H9 (cell line): ENCODE results near the gene ANKRD17. TPM values are rescaled to one million over a fixed set of nuclear protein-coding genes. Genes with fewer than 3 reads are reported as not detected.

Source experiments
- DNase-seq: peaks from one replicate; pipeline ENCODE4 v3.0.0-alpha.2; 2017
- H2AFZ ChIP-seq: one replicate; pipeline ENCODE4 v1.6.1; 2013; ENCODE audit warnings: mild to moderate bottlenecking, low read length, control low read depth, moderate library complexity
- H2AK5ac ChIP-seq: 2 replicates; pipeline ENCODE4 v1.6.1; 2013; ENCODE audit warnings: low read length, control low read depth, mixed read lengths; ENCODE audit not compliant: insufficient read length
- H2BK120ac ChIP-seq: one replicate; pipeline ENCODE4 v1.6.1; 2013; ENCODE audit warnings: low read depth, mild to moderate bottlenecking, low read length, control low read depth, inconsistent platforms; ENCODE audit not compliant: poor library complexity, severe bottlenecking
- H2BK12ac ChIP-seq: 2 replicates; pipeline ENCODE4 v1.6.1; 2013; ENCODE audit warnings: low read length, control low read depth, mixed read lengths, low read depth; ENCODE audit not compliant: insufficient read length
- H2BK15ac ChIP-seq: 2 replicates; pipeline ENCODE4 v1.6.1; 2013; ENCODE audit warnings: low read depth, low read length, control low read depth
- H2BK20ac ChIP-seq: one replicate; pipeline ENCODE4 v1.6.1; 2013; ENCODE audit warnings: low read depth, mild to moderate bottlenecking, low read length, control low read depth, inconsistent platforms; ENCODE audit not compliant: poor library complexity, severe bottlenecking
- H2BK5ac ChIP-seq: 2 replicates; pipeline ENCODE4 v1.6.1; 2013; ENCODE audit warnings: low read length, control low read depth, mixed read lengths; ENCODE audit not compliant: insufficient read length
- H3K14ac ChIP-seq: 2 replicates; pipeline ENCODE4 v1.6.1; 2013; ENCODE audit warnings: low read length, control low read depth; ENCODE audit not compliant: insufficient read depth
- H3K18ac ChIP-seq: 2 replicates; pipeline ENCODE4 v1.6.1; 2013; ENCODE audit warnings: low read depth, mild to moderate bottlenecking, mixed read lengths, low read length, control low read depth; ENCODE audit not compliant: insufficient read length
- H3K23ac ChIP-seq: 2 replicates; pipeline ENCODE4 v1.6.1; 2013; ENCODE audit warnings: low read length, control low read depth, mixed read lengths, low read depth; ENCODE audit not compliant: insufficient read length
- H3K23me2 ChIP-seq: 2 replicates; pipeline ENCODE4 v1.6.1; 2013; ENCODE audit warnings: low read depth, mild to moderate bottlenecking, mixed read lengths, low read length, control low read depth; ENCODE audit not compliant: insufficient read length, poor library complexity, severe bottlenecking
- H3K27ac ChIP-seq: 2 replicates; pipeline ENCODE4 v1.5.1; 2013; ENCODE audit warnings: low read length, control low read depth, mixed read lengths, low read depth; ENCODE audit not compliant: insufficient read length
- H3K27me3 ChIP-seq: 2 replicates; pipeline ENCODE4 v1.6.1; 2013; ENCODE audit warnings: low read length, control low read depth, inconsistent platforms; ENCODE audit not compliant: insufficient read depth
- H3K4ac ChIP-seq: 2 replicates; pipeline ENCODE4 v1.6.1; 2013; ENCODE audit warnings: low read depth, mild to moderate bottlenecking, control low read depth, inconsistent platforms, low read length, moderate library complexity
- H3K4me1 ChIP-seq: 2 replicates; pipeline ENCODE4 v1.6.1; 2013; ENCODE audit warnings: low read length, control low read depth, inconsistent platforms; ENCODE audit not compliant: insufficient read depth
- H3K4me2 ChIP-seq: 2 replicates; pipeline ENCODE4 v1.6.1; 2013; ENCODE audit warnings: low read length, control low read depth, mixed read lengths; ENCODE audit not compliant: insufficient read length, insufficient read depth
- H3K56ac ChIP-seq: 2 replicates; pipeline ENCODE4 v1.6.1; 2013; ENCODE audit warnings: low read depth, mild to moderate bottlenecking, mixed read lengths, low read length, control low read depth; ENCODE audit not compliant: insufficient read length
- H3K79me1 ChIP-seq: 2 replicates; pipeline ENCODE4 v1.6.1; 2013; ENCODE audit warnings: low read depth, mild to moderate bottlenecking, moderate library complexity, low read length, control low read depth, inconsistent platforms; ENCODE audit not compliant: insufficient read depth, poor library complexity, severe bottlenecking
- H3K79me2 ChIP-seq: 2 replicates; pipeline ENCODE4 v1.6.1; 2013; ENCODE audit warnings: low read length, control low read depth, inconsistent platforms; ENCODE audit not compliant: insufficient read depth
- H3K9ac ChIP-seq: 2 replicates; pipeline ENCODE4 v1.6.1; 2013; ENCODE audit warnings: low read length, control low read depth, mixed read lengths; ENCODE audit not compliant: insufficient read length; ENCODE audit errors: extremely low read depth
- H3K9me3 ChIP-seq: one replicate; pipeline ENCODE4 v1.6.1; 2013; ENCODE audit warnings: low read depth, low read length, inconsistent platforms; ENCODE audit not compliant: control insufficient read depth
- H3T11ph ChIP-seq: one replicate; pipeline ENCODE4 v1.6.1; 2013; ENCODE audit warnings: mild to moderate bottlenecking, low read length, control low read depth, inconsistent platforms
- H4K20me1 ChIP-seq: one replicate; pipeline ENCODE4 v1.6.1; 2013; ENCODE audit not compliant: control insufficient read depth, insufficient read length, insufficient read depth
- H4K5ac ChIP-seq: 2 replicates; pipeline ENCODE4 v1.6.1; 2013; ENCODE audit warnings: low read depth, mild to moderate bottlenecking, mixed read lengths, low read length, control low read depth; ENCODE audit not compliant: insufficient read length
- H4K8ac ChIP-seq: replicated peaks from 2 replicates; pipeline ENCODE4 v1.6.1; 2013; ENCODE audit warnings: low read length, control low read depth, mixed read lengths, low read depth; ENCODE audit not compliant: insufficient read length
- H4K91ac ChIP-seq: 2 replicates; pipeline ENCODE4 v1.6.1; 2013; ENCODE audit warnings: low read depth, mild to moderate bottlenecking, moderate library complexity, mixed read lengths, low read length, control low read depth; ENCODE audit not compliant: insufficient read length
- H3K27ac Mint-ChIP-seq, 3 experiments: 2 replicates in 2 of 3; 3 replicates in 1 of 3; pipeline ENCODE4 v1.8.0; 2020 to 2021; ENCODE audit warnings: mixed read lengths in 3 of 3, mild to moderate bottlenecking in 1 of 3, moderate library complexity in 1 of 3
- H3K27me3 Mint-ChIP-seq: 2 replicates; pipeline ENCODE4 v1.8.0; 2021; ENCODE audit warnings: low read depth, mild to moderate bottlenecking, moderate library complexity, mixed read lengths
- H3K36me3 Mint-ChIP-seq, 3 experiments: 2 replicates in 2 of 3; 3 replicates in 1 of 3; pipeline ENCODE4 v1.8.0; 2020 to 2021; ENCODE audit warnings: low read depth in 3 of 3, mixed read lengths in 3 of 3; ENCODE audit not compliant: insufficient read depth in 1 of 3
- H3K4me1 Mint-ChIP-seq, 2 experiments: 2 replicates each; pipeline ENCODE4 v1.8.0; 2020; ENCODE audit warnings: mixed read lengths in 2 of 2
- H3K4me3 Mint-ChIP-seq, 2 experiments: 2 replicates in 1 of 2; 3 replicates in 1 of 2; pipeline ENCODE4 v1.8.0; 2020 to 2021; ENCODE audit warnings: mild to moderate bottlenecking in 2 of 2, mixed read lengths in 2 of 2, moderate library complexity in 1 of 2
- H3K9me3 Mint-ChIP-seq, 2 experiments: 2 replicates in 1 of 2; 3 replicates in 1 of 2; pipeline ENCODE4 v1.8.0; 2020; ENCODE audit warnings: mild to moderate bottlenecking in 2 of 2, mixed read lengths in 2 of 2, moderate library complexity in 1 of 2
- WGBS: extraction: QIAGEN DNeasy Blood & Tissue Kit; methylation state at CpG from one replicate; pipeline ENCODE4 v1.1.7; 2013; ENCODE audit warnings: missing lambda C conversion rate, low lambda C conversion rate, mixed read lengths; ENCODE audit not compliant: insufficient read length; ENCODE audit errors: extremely low coverage; 5-methylcytosine and 5-hydroxymethylcytosine counted together
- total RNA-seq: library from RNA; stranded (reverse); gene quantifications from 2 replicates; pipeline ENCODE4 v1.2.1, GENCODE V29; 2021
- TF ChIP-seq, protein P1 (sequence below): fragments of 200-600 bp; sonication (generic); conservative IDR thresholded peaks from 3 replicates; pipeline ENCODE4 v1.8.0; 2021; ENCODE audit warnings: antibody characterized with exemption, mild to moderate bottlenecking

Gene ANKRD17
- total RNA-seq, 1 experiment from 2014 or later: 82.4 TPM

DNA sequence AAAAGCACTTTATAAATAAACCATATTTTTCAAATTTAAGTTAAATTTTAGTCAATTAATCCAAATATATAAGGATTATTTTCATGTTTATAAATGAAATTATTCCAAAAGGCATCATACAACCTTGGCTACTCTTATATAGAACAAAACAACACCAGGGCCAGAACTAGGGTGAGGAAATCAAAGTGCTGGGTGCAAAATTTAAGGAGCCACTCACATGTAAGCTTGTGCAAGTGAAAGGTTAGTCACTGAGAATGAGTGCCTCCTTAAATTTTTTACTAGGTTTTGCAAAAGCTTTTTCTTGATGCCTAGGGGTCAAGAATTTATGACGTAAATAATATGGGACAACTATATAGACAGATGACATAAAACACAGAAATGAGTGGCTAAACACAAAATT is 105.7 kb downstream of the ANKRD17 start:
- no peak for DNase-seq
- no peaks in the 10 kb centered on the region for H3K23me2 ChIP-seq
- no peaks in the 10 kb centered on the region for H3K4me1 ChIP-seq
- no peaks in the 10 kb centered on the region for H3K27me3 ChIP-seq
- no peak overlapping the region for H2BK120ac ChIP-seq
- H3K27ac Mint-ChIP-seq: no peak overlapping the region
- H3K4me1 Mint-ChIP-seq: peaks cover 0 to 4% of the 10 kb centered on the region in 2 experiments; a peak in 1 of 4 replicates
- H2AK5ac ChIP-seq: no peak overlapping the region
- no peak overlapping the region for H2BK15ac ChIP-seq
- no peak overlapping the region for H2BK5ac ChIP-seq
- H4K8ac ChIP-seq: no peak overlapping the region
- WGBS: no CpG with 5 or more reads among the region's 1 CpG
- H4K20me1 ChIP-seq: no peaks in the 10 kb centered on the region
- no peak overlapping the region for H3K23ac ChIP-seq
- no peak overlapping the region for H2BK20ac ChIP-seq
- no peak overlapping the region for H3K4me3 Mint-ChIP-seq
- H3K4me2 ChIP-seq: no peak overlapping the region
- H2AFZ ChIP-seq: no peak overlapping the region
- H3K27ac ChIP-seq: no peak overlapping the region
- no peak overlapping the region for H3K14ac ChIP-seq
- H3K9me3 Mint-ChIP-seq: no peaks in the 10 kb centered on the region
- H3K79me1 ChIP-seq: peaks cover 3% of the 10 kb centered on the region
- H3K56ac ChIP-seq: no peak overlapping the region
- H3K4ac ChIP-seq: no peak overlapping the region
- no peaks in the 10 kb centered on the region for H3K79me2 ChIP-seq
- H3K18ac ChIP-seq: no peak overlapping the region
- TF ChIP-seq, protein P1, sequence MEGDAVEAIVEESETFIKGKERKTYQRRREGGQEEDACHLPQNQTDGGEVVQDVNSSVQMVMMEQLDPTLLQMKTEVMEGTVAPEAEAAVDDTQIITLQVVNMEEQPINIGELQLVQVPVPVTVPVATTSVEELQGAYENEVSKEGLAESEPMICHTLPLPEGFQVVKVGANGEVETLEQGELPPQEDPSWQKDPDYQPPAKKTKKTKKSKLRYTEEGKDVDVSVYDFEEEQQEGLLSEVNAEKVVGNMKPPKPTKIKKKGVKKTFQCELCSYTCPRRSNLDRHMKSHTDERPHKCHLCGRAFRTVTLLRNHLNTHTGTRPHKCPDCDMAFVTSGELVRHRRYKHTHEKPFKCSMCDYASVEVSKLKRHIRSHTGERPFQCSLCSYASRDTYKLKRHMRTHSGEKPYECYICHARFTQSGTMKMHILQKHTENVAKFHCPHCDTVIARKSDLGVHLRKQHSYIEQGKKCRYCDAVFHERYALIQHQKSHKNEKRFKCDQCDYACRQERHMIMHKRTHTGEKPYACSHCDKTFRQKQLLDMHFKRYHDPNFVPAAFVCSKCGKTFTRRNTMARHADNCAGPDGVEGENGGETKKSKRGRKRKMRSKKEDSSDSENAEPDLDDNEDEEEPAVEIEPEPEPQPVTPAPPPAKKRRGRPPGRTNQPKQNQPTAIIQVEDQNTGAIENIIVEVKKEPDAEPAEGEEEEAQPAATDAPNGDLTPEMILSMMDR: no peak
- peaks cover 9 to 47% (median 45%) of the 10 kb centered on the region in 3 experiments for H3K36me3 Mint-ChIP-seq
- no peak overlapping the region for H2BK12ac ChIP-seq
- H4K5ac ChIP-seq: no peak overlapping the region
- H3K9ac ChIP-seq: no peak overlapping the region
- no peaks in the 10 kb centered on the region for H3K27me3 Mint-ChIP-seq
- H3T11ph ChIP-seq: no peak overlapping the region
- H3K9me3 ChIP-seq: no peaks in the 10 kb centered on the region
- H4K91ac ChIP-seq: no peak overlapping the region
